IMR-90 (cell line): Measurements from ENCODE around the gene ADGRF4. TPM values are rescaled to one million over a fixed set of nuclear protein-coding genes. Genes with fewer than 3 reads are reported as not detected.

Experiments used
- ATAC-seq: fragments of 200-7000 bp; cut with Tn5 transposase; 2 replicates; pipeline ENCODE4 v1.9.1; 2020; ENCODE audit warnings: low read depth, mild to moderate bottlenecking, moderate library complexity
- BruUV-seq: library from RNA; stranded (reverse); fragments of 400-500 nt; replicated peaks from 2 replicates; lab custom pipeline; 2021; lab: Mats Ljungman, UMichigan
- CTCF ChIA-PET: fragments of 300-600 bp; formaldehyde crosslinking; extraction: SDS; loops from one replicate; lab custom pipeline; 2021; ENCODE audit warnings: antibody characterized with exemption; lab: Yijun Ruan, JAX
- POLR2A ChIA-PET: fragments of 300-600 bp; sonication (Branson Sonifier 250); formaldehyde crosslinking; loops from one replicate; lab custom pipeline; 2022; ENCODE audit warnings: antibody characterized with exemption; ENCODE audit not compliant: unreplicated experiment; lab: Charles Lee
- DNase-seq: peaks from one replicate; pipeline ENCODE4 v3.0.0; 2013
- H2AFZ ChIP-seq: replicated peaks from 2 replicates; pipeline ENCODE3; 2013; ENCODE audit warnings: low read length, mild to moderate bottlenecking; ENCODE audit not compliant: poor library complexity
- H2AK5ac ChIP-seq: 2 replicates; pipeline ENCODE4 v1.6.1; 2013; ENCODE audit warnings: low read depth, low read length, inconsistent platforms
- H2AK9ac ChIP-seq: replicated peaks from 2 replicates; pipeline ENCODE3; 2013; ENCODE audit warnings: mild to moderate bottlenecking, low read depth, low read length, moderate library complexity; ENCODE audit not compliant: poor library complexity
- H2BK120ac ChIP-seq: 2 replicates; pipeline ENCODE4 v1.6.1; 2013; ENCODE audit warnings: low read depth, low read length, inconsistent platforms
- H2BK15ac ChIP-seq: 3 replicates; pipeline ENCODE4 v1.6.1; 2013; ENCODE audit warnings: low read depth, low read length, inconsistent platforms
- H2BK20ac ChIP-seq: 2 replicates; pipeline ENCODE4 v1.6.1; 2013; ENCODE audit warnings: low read depth, mild to moderate bottlenecking, inconsistent platforms, low read length, moderate library complexity
- H2BK5ac ChIP-seq: 2 replicates; pipeline ENCODE4 v1.6.1; 2013; ENCODE audit warnings: mild to moderate bottlenecking, low read depth, low read length, inconsistent platforms; ENCODE audit not compliant: poor library complexity, severe bottlenecking
- H3K14ac ChIP-seq: replicated peaks from 2 replicates; pipeline ENCODE4 v1.6.1; 2013; ENCODE audit warnings: low read depth, low read length, inconsistent platforms
- H3K18ac ChIP-seq: 2 replicates; pipeline ENCODE4 v1.6.1; 2013; ENCODE audit warnings: low read depth, low read length, control low read depth
- H3K23ac ChIP-seq: 2 replicates; pipeline ENCODE4 v1.6.1; 2013; ENCODE audit warnings: low read depth, low read length, inconsistent platforms
- H3K27ac ChIP-seq: 2 replicates; pipeline ENCODE4 v1.5.1; 2013; ENCODE audit warnings: mild to moderate bottlenecking, control low read depth, low read length; ENCODE audit not compliant: insufficient read depth
- H3K27me3 ChIP-seq: 2 replicates; pipeline ENCODE4 v1.6.1; 2013; ENCODE audit warnings: low read length; ENCODE audit not compliant: control insufficient read depth, insufficient read depth
- H3K36me3 ChIP-seq: 2 replicates; pipeline ENCODE4 v1.6.1; 2013; ENCODE audit warnings: low read length, mixed read lengths; ENCODE audit not compliant: control insufficient read depth, insufficient read depth
- H3K4ac ChIP-seq: 2 replicates; pipeline ENCODE4 v1.6.1; 2013; ENCODE audit warnings: low read depth, low read length, inconsistent platforms
- H3K4me1 ChIP-seq: 2 replicates; pipeline ENCODE4 v1.6.1; 2013; ENCODE audit warnings: low read length, mixed read lengths; ENCODE audit not compliant: control insufficient read depth, insufficient read depth
- H3K4me2 ChIP-seq: 2 replicates; pipeline ENCODE4 v1.6.1; 2013; ENCODE audit warnings: low read depth, mild to moderate bottlenecking, control low read depth, low read length, moderate library complexity
- H3K4me3 ChIP-seq: 2 replicates; pipeline ENCODE4 v1.5.1; 2013; ENCODE audit warnings: low read depth, mild to moderate bottlenecking, control low read depth, low read length, moderate library complexity; ENCODE audit not compliant: insufficient read depth
- H3K56ac ChIP-seq: 2 replicates; pipeline ENCODE4 v1.6.1; 2013; ENCODE audit warnings: low read length, inconsistent platforms; ENCODE audit not compliant: insufficient read depth; ENCODE audit errors: extremely low read depth
- H3K79me1 ChIP-seq, 2 experiments: 2 replicates each; pipeline ENCODE4 v1.6.1; 2013; ENCODE audit warnings: low read length in 2 of 2, inconsistent platforms in 1 of 2, low read depth in 1 of 2
- H3K9ac ChIP-seq: 2 replicates; pipeline ENCODE4 v1.6.1; 2013; ENCODE audit warnings: low read depth, low read length, control low read depth
- H3K9me1 ChIP-seq: 2 replicates; pipeline ENCODE4 v1.6.1; 2013; ENCODE audit warnings: low read length, inconsistent platforms; ENCODE audit not compliant: insufficient read depth
- H3K9me3 ChIP-seq: 2 replicates; pipeline ENCODE4 v1.6.1; 2013; ENCODE audit warnings: low read length; ENCODE audit not compliant: control insufficient read depth, insufficient read depth
- H4K20me1 ChIP-seq: 2 replicates; pipeline ENCODE4 v1.6.1; 2013; ENCODE audit warnings: low read length, inconsistent platforms; ENCODE audit not compliant: insufficient read depth
- H4K5ac ChIP-seq: 2 replicates; pipeline ENCODE4 v1.6.1; 2013; ENCODE audit warnings: mild to moderate bottlenecking, low read depth, low read length, control low read depth
- H4K8ac ChIP-seq, 2 experiments: 2 replicates each; pipeline ENCODE4 v1.6.1; 2013; ENCODE audit warnings: low read depth in 2 of 2, low read length in 2 of 2, control low read depth in 1 of 2, inconsistent platforms in 1 of 2
- H4K91ac ChIP-seq: 2 replicates; pipeline ENCODE4 v1.6.1; 2013; ENCODE audit warnings: low read depth, low read length, inconsistent platforms; ENCODE audit not compliant: insufficient read depth
- BHLHE40 ChIP-seq: fragments of 150-350 bp; IDR thresholded peaks from 2 replicates; pipeline ENCODE4 v1.6.1; 2016; ENCODE audit warnings: mild to moderate bottlenecking, low read depth, low read length
- CEBPB ChIP-seq: IDR thresholded peaks from 2 replicates; pipeline ENCODE4 v1.6.1; 2012; ENCODE audit warnings: low read depth, low read length, improper control_type of control experiment
- CTCF ChIP-seq: conservative IDR thresholded peaks from 2 replicates; pipeline ENCODE4 v1.5.1; 2012; ENCODE audit warnings: mild to moderate bottlenecking, low read depth, low read length, improper control_type of control experiment
- MAFK ChIP-seq: IDR thresholded peaks from 2 replicates; pipeline ENCODE4 v1.6.1; 2012; ENCODE audit warnings: low read depth, low read length, improper control_type of control experiment
- MXI1 ChIP-seq: IDR thresholded peaks from 2 replicates; pipeline ENCODE4 v1.6.1; 2012; ENCODE audit warnings: low read depth, mild to moderate bottlenecking, low read length, moderate library complexity, borderline replicate concordance
- POLR2A ChIP-seq: IDR thresholded peaks from 2 replicates; pipeline ENCODE4 v1.6.1; 2012; ENCODE audit warnings: mild to moderate bottlenecking, low read depth, low read length
- RAD21 ChIP-seq: IDR thresholded peaks from 2 replicates; pipeline ENCODE4 v1.6.1; 2012; ENCODE audit warnings: low read length, improper control_type of control experiment
- SMC3 ChIP-seq: fragments of 150-350 bp; IDR thresholded peaks from 2 replicates; pipeline ENCODE4 v1.6.1; 2016; ENCODE audit warnings: low read depth, mild to moderate bottlenecking, antibody characterized with exemption, low read length, moderate library complexity
- WGBS, 2 experiments: methylation state at CpG; one replicate each; pipeline versions ENCODE4 v1.1.5 to v1.1.7; 2013; ENCODE audit warnings: missing lambda C conversion rate in 2 of 2; ENCODE audit not compliant: insufficient read length in 1 of 2; ENCODE audit errors: extremely low coverage in 2 of 2; 5-methylcytosine and 5-hydroxymethylcytosine counted together
- dilution Hi-C: fragments of 300-500 bp; cut with HindIII; formaldehyde crosslinking; loops from one replicate; pipeline ENCODE4 v1.14.3; 2018; ENCODE audit warnings: low sequenced_read_pairs; ENCODE audit not compliant: unreplicated experiment
- in situ Hi-C: fragments of 300-500 bp; cut with MboI; formaldehyde crosslinking; loops from 3 replicates; pipeline ENCODE4 v1.14.3; 2019; ENCODE audit warnings: low sequenced_read_pairs, inconsistent platforms, mixed read lengths
- intact Hi-C: fragments of 100-400 bp; cut with micrococcal nuclease; formaldehyde crosslinking; loops from 2 replicates; pipeline ENCODE4 v1.10.0; 2022
- polyA plus RNA-seq, 3 experiments: library from polyadenylated mRNA; depleted of rRNA; stranded (reverse); fragments of >200 nt; gene quantifications; 2 replicates each; pipeline ENCODE4 v1.2.3, GENCODE V29; 2012; ENCODE audit warnings: low replicate concordance in 1 of 3
- total RNA-seq: library from RNA; depleted of rRNA; stranded (reverse); fragments of >200 nt; gene quantifications from 2 replicates; pipeline ENCODE4 v1.2.3, GENCODE V29; 2012

Gene ADGRF4
- total and polyA plus RNA-seq, 2 of the 4 experiments (the other 2 are of a cell fraction) = under 0.01 to 0.02 TPM

GRCh38 chr6:47701363-47701762 is 3.0 kb downstream of the ADGRF4 start:
- no CpG with 5 or more reads among the region's 4 CpGs for WGBS, 2 experiments
- ChIA-PET CTCF (no interaction called here), POLR2A (no interaction called here)
- Histone ChIP-seq H3K14ac (no peak overlapping the region), H3K18ac (no peak overlapping the region), H4K8ac (no peak overlapping the region), H3K56ac (no peak overlapping the region), H3K4me2 (no peak overlapping the region), H3K36me3 (no peaks in the 10 kb centered on the region), H3K27me3 (no peaks in the 10 kb centered on the region), H2BK20ac (no peak overlapping the region), H3K23ac (no peak overlapping the region), H3K9me1 (no peaks in the 10 kb centered on the region), H3K4me1 (no peaks in the 10 kb centered on the region), H3K27ac (no peak overlapping the region), H2BK15ac (no peak overlapping the region), H2AK9ac (no peak overlapping the region), H3K9me3 (no peaks in the 10 kb centered on the region), H3K4ac (no peak overlapping the region), H2AK5ac (no peak overlapping the region), H3K79me1 (no peaks in the 10 kb centered on the region), H4K5ac (no peak overlapping the region), H2BK5ac (no peak overlapping the region), H3K4me3 (no peak overlapping the region), H4K91ac (no peak overlapping the region), H3K9ac (no peak overlapping the region), H2AFZ (no peak overlapping the region), H2BK120ac (no peak overlapping the region), H4K20me1 (no peaks in the 10 kb centered on the region)
- BruUV-seq = no TSS peak
- intact Hi-C loops = no loop called here
- dilution Hi-C loops = no loop called here
- no peak for DNase-seq
- in situ Hi-C loops = no loop called here
- no peak for ATAC-seq
- TF ChIP-seq POLR2A (no peak), SMC3 (no peak), MXI1 (no peak), RAD21 (no peak), CTCF (no peak), CEBPB (no peak), BHLHE40 (no peak), MAFK (no peak)
